Fibroblast of villous mesenchyme (primary cell): ENCODE results near the gene NRDC. TPM values are rescaled to one million over a fixed set of nuclear protein-coding genes. Genes with fewer than 3 reads are reported as not detected.

Experiments
- DNase-seq: peaks from one replicate; pipeline ENCODE4 v3.0.0-alpha.2; 2010; ENCODE audit warnings: low read depth
- H3K4me3 ChIP-seq: 2 replicates; pipeline ENCODE4 v1.5.1; 2011; ENCODE audit warnings: low read depth, mild to moderate bottlenecking, low read length
- CTCF ChIP-seq: IDR thresholded peaks from 2 replicates; pipeline ENCODE4 v1.5.1; 2012; ENCODE audit warnings: low read depth, mild to moderate bottlenecking, low read length; ENCODE audit not compliant: insufficient read depth
- total RNA-seq: library from RNA; depleted of rRNA; stranded (reverse); fragments of >200 nt; gene quantifications from 2 replicates; pipeline ENCODE4 v1.2.3, GENCODE V29; 2012

The NRDC gene
- total RNA-seq, 1 donor = 112 TPM

- no peak for DNase-seq
- no peak for TF ChIP-seq CTCF
- no peak overlapping the region for H3K4me3 ChIP-seq
Observed at GRCh38 chr1:51859333-51859732, 19.2 kb downstream of the NRDC start.

GRCh38 chr1:51858892-51859291, 19.6 kb downstream of the NRDC start:
- no peak overlapping the region for H3K4me3 ChIP-seq
- DNase-seq = no peak
- TF ChIP-seq CTCF = no peak

- TF ChIP-seq CTCF = no peak
- no peak for DNase-seq
- H3K4me3 ChIP-seq = no peak overlapping the region
Observed at GRCh38 chr1:51856745-51857144, 21.8 kb downstream of the NRDC start.

- no peak for DNase-seq
- no peak for TF ChIP-seq CTCF
- no peak overlapping the region for H3K4me3 ChIP-seq
Observed at GRCh38 chr1:51855624-51856023, 22.9 kb downstream of the NRDC start.

- no peak for DNase-seq
- TF ChIP-seq CTCF = no peak
Observed at GRCh38 chr1:51853360-51853759, 25.2 kb downstream of the NRDC start.

GRCh38 chr1:51851882-51852396, 26.6 kb downstream of the NRDC start:
- no peak overlapping the region for H3K4me3 ChIP-seq
- TF ChIP-seq CTCF = no peak
- no peak for DNase-seq

More at GRCh38 chr1:51853360-51853759, 25.2 kb downstream of the NRDC start:
- no peak overlapping the region for H3K4me3 ChIP-seq
